Activated T-cell treated with anti-CD3 and anti-CD28 coated beads for 48 hours (primary cell): ENCODE data around the gene CUEDC1.
"Not testable (repeated sequence)": the region's sequence is repeated elsewhere in the genome, so short reads cannot be mapped to it uniquely, and the experiment has no call there.

ENCODE experiments used
- DNase-seq: peaks from one replicate; pipeline ENCODE4 v3.0.0-alpha.2; 2020; ENCODE audit warnings: low read depth

The CUEDC1 gene

DNA sequence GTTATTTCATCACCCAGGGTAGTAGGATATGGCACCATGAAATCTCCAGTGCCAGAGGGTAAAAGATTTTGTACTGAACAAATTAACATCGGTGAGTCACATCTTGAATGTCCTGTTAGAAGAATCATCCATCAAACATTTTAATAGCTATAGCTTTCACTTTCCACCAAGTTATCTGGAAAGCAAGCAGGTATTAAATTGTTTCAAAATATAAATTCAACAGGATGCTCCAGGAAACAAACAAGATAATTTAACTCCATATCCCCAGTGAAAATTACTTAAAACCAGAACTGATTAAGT lies 30.4 kb upstream of the CUEDC1 start:
- DNase-seq, result no peak

DNA sequence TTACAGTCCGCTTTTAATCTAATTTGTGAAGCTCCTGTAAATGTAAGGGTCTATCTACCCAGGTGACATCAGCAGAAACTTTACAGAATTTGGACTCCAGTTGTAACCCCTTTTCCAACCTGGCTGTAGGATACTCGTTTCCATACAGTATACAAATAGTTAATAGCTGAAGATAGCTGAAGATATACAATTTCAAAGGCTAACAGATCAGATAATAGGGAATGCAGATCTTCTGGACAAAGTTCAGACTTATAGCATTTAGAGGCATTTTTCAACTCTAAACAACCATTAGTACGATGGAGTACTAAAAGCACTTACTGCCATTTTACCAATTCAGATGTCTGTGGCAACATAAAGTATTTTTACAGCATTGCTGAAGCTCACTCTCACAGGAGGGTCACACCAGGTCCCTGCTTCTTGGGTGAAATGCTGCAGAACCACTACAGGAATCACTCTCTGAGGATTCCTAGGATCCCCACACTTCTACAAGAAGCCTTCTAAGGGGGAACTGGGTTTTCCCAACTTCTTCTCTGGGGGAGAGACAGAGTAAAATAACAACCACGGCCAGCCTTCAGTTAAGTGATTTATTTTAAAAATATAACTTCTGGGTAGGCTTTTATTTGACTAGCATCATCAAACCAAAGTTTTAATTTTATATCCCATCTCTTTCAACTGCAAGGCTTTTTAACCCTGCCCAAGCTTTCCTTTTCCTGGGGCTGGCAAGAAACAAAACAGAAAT lies 29.9 kb upstream of the CUEDC1 start:
- DNase-seq, result no peak

DNA sequence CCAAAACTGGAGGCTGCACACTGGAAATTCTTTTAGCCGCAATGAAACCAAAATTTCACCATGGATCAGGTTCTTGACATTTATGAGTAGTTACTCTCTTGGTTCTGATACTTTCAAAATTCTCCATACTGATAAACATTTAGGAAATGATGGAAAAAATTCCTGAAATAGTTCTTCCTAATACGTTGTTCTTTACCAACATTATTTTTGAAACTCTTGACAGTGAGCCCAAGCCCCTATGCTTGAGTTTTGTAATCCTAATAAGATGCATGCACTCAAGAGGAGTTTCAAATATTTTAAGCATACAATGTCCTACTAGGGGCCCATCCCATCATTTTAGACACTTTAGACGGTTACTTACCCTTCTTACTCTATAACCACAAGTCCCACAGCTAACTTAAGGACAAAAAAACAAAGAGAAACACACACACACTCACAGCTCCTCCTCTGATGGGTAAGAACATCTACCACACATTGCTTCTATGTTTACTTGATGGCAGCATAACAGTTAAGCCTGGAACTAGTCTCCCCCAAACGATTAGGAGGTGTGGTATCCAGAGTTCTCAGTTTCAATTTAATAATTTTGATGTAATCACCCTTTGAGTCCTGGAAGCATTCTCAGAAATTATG lies 29.2 kb upstream of the CUEDC1 start:
- DNase-seq, result no peak

DNA sequence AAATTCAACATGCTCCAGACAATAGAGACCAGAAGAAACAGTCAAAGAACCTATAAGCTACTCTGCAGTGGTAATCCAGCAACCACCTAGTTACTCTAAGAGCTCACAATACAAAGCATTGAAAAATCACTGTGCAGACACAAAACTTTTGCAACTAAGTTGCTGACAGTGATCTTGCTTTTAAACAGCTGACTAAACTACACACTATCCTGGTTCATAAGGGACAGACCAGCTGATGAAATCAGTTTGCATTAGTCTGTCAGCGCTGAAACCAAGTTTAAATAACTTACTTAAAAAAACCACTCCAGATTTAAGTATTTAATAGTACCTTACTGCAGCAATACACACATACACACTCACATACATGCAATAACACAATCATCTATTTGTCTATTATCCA lies 28.2 kb upstream of the CUEDC1 start:
- no peak for DNase-seq

DNA sequence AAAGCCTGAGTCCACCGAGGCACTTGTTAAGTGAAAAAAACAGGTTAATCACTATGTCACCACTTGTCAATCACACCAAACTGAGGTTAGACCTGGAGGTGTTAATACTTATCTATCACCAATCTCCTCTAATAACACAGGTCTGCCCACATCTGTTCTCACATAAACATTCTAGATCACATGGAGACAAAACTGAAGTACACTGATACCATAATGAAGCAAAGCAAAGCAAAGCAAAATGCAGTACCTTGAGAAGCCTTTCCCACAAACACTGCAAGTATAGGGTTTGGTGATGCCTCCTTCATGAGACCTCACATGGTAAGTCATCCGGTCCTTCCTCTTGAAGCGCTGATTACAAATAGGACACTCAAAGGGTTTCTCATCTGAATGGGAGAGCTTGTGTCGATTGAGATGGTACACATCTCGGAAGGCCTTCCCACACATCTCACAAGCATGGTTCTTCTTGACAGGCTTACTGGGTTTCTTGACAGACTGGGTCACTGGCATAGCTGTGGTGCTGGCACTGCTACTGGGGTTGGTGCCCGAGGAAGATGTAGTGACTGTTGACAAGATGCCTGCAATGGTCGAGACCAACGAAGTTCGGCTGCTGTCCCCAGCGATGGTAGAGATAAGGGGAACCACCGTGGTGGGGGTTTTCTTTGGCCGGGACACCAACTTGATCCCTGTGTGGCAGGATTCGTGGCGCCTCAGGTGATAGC lies 27.4 kb upstream of the CUEDC1 start:
- no peak for DNase-seq

DNA sequence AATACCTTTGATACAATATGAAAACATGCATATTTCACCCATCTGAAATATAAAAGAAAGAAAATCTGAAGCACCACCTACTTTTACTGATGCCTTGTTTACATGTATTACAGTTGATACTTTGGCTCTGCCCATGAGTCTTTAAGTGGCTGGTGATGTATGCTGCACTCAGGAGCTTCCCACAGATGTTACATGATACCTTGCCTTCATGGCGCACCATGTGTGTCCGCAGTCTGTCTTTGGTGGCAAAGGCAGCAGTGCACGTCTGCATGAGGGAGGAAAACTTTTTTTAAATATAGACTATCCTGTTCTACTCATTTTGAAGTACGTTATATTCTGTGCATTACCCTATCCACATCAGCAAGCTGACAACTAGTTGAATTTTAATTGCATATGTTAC lies 25.3 kb upstream of the CUEDC1 start:
- DNase-seq, result no peak

DNA sequence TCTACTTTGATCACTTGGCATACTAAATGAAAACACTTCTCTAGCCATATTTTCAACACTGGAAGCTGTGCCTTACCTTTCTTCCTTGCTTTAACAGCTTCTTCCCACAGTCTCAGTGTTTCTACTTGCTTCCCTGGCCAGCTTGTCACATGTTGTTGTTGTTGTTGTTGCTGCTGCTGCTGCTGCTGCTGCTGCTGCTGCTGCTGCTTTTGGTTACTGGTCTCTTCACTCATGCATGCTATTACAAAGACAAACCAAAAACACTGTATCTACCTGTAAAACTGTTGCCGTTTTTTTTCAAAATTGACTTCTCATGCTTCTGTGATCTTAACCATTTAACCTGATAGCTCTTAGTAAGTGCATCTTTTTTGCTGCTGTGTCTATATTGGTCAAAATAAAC lies 23.9 kb upstream of the CUEDC1 start:
- DNase-seq, result no peak

DNA sequence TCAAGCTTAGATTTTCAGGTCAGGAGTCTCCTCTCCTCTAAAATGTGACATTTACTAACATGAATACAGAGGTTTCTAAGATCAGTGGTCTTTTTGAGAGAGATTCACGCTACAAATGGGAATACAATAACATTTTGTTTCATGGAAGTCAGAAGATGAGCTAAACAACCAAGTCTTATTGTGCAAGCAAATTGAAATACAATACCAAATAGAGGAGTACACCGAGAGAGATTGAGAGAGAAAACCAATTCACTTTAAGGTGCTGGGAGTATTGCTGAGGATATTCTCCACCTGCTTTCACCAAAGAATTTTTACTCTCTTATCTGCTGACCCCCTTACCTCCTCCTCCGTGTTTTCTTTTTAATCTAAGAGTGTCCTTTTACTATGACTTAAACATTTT lies 21.4 kb upstream of the CUEDC1 start:
- no peak for DNase-seq

DNA sequence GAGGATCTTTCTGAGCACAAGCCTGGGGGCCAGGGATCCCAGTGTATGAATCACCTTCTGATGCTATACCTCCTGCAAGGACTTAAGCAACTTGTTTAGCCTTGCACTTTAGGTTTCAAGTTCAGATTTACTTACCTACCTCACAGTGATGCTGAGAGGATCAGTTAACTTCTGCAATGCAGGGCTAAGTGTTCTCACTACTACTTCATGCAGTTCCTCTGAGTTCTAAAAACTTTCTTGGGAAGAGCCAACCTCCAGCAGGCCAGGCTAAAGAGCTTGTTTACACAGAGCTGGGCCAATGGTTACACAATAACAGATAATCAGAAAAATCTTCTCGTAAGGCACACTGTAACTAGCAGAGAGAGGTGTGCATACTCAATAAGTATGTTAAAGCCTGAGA lies 19.8 kb upstream of the CUEDC1 start:
- no peak for DNase-seq

DNA sequence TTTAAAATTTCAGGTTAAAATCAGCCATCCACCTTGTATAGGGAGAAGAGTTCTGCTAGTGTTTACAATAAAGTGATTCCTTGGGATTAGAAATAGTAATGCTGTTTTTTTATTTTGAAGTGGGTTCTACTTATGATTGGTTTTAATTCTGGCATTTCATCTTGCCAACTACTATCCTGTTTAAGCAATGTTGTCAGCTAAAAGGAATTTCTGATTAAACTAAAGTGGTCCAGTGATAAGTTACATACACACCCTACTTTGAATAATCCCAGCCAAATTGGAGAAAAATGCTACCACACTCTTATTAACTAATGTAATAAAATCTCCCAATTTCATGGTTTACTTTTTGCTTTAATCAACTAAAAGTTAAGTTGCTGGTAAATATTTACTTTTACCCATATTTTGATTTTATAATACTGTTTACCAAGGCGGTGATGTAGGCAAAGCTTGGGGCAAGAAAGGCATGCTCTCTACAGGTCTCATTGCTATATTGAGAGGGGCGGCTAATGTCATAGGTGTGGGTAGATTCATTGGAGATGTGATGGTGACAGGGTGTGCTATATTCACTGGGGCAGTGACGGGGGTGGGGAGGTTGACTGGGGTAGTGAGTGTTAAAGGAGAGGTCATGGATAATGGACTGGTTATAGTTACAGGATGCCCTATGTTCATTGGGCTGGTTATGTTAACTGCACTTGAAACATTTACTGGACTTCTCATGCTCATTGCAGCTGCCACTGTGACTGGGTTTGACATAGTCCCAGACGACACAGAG lies 19.0 kb upstream of the CUEDC1 start:
- DNase-seq, result not testable (repeated sequence)

DNA sequence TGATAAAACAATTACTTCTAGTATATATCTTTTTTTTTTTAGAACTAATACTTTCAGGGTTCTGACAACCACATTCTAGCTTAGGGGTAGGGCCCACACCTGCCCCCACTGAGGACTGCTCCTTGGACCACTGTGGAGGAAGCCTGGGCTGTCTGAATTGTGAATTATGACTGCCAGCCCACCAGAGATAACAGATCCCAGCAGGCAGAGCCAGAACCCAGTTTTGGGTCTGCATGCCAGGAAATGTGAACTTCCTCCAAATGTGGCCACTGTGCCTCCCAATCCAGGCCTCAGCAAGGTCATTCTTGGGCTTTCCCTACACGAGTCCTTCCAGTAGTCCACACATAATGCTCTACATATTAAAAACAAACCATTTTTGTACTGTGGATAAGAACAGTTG lies 16.9 kb upstream of the CUEDC1 start:
- no peak for DNase-seq

DNA sequence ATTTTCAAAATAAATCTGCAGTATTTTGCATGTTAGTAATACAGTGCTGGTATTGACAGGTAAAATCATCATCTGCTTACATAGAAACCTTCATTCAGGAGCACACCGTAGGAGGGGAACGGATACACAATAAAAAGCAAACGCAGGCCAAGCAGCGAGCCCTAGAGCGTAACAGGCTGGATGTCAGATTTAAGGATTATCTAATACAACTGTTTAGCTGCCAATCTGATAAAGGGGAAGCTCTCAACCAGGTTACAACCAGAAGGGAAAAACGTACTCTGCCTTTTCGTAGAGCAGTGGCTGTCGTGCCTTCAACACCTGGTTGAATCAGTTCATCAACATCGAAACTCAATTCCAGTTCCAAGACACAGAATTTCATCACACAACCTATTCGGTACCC lies 16.4 kb upstream of the CUEDC1 start:
- no peak for DNase-seq

DNA sequence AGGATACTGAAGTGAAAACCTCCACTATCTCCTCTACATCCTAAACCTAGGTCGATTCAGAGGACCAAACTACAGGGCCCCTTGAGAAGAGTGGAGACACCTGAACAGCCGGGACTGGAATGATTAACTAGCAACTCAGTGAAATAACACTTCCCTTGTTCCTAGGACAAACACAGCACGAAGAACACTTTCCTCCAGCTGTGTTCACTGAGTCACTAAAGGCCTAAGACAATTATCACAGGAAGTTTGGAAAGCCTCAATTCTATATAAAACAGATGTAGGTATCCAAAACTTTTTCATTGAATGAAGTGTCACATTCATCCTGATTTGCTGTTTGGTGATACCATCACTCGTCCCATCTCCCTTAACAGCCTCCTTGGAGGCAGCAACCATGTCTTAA lies 15.5 kb upstream of the CUEDC1 start:
- no peak for DNase-seq

DNA sequence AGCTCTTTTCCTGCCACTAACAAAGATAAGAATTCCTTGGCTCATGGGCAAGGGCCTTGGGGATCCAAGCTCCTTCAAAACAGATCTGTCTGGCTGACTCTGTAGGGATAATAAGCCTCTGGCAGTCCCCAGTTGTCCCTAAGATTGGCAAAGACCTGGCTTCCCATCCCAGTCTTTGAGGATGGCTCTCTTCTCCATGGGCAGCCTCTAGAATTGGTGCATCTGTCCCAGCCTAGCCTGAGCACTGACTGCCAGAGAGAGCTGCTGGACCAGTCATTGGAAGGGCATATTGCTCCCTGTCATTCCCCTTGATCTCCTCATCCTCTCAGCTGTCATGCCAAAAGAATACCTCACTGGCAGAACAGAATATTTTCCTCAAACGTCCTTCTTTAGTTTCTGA lies 13.2 kb upstream of the CUEDC1 start:
- no peak for DNase-seq

DNA sequence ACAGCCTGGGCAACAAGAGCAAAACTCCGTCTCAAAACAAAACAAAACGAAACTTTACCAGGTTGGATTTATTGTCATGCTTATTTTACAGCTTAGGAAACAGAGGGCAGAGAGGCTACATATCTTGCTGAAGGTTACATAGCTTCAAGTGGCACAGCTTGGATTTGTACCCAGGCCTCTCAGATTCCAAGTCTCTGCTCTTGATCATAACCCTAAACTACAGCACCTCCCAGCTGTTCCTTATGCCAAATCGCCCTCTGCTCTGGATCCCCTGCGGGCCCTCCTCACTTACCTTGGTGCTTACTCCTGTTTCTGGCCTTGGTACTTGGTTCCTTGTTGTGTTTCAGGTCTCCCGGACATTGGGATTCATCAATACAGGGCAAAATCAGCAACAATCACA lies 11.7 kb upstream of the CUEDC1 start:
- DNase-seq, result no peak

DNA sequence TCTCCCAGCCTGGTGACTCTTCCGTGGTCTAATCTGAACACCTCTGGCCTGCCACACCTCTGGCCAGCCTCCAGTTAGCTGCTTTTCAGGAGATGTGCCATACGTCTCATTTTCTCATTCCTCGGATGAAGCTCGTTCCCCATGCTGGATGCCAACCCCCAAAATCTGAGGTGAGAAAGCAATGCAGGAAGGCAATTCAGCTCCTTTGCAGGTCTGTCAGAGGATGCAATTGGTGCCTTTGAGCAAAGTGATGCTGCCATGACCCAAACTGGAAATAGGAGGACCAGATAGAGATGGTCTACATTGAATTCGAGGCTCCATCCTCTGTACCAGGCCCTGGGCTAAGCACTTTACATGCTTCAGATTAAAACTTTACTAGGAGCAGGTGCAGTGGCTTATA lies 11.0 kb upstream of the CUEDC1 start:
- DNase-seq, result no peak

DNA sequence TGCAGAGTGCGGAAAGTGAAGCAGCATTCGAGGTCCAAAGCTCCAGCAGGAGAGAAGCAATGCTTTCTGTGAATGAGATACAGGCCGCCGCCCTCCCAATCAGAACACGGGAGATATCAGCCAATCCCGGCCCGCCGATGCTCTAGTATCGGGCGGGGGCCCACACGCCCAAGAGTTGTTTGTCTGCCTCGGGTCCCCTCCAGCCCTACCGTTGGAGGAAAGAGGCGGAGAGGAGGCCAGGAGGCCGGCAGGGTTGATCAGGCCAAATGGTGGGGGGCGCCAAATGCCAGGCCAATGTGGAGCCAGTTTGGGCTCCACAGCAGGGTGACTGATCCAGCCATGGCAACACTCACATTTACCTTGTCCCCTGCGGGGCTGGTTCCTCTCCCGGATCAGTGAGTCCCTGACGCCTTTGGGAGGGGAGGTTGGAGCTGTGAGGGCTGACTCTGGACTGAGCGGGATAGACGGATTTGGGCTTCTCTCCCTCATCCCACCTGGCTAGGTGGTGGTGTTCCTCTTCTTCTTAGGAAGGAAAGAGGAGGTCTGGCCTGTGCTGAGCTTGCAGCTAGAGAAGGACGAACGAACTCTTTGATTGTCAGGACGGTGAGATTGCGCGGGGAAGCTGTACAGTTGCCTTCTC lies 10.4 kb upstream of the CUEDC1 start:
- no peak for DNase-seq

DNA sequence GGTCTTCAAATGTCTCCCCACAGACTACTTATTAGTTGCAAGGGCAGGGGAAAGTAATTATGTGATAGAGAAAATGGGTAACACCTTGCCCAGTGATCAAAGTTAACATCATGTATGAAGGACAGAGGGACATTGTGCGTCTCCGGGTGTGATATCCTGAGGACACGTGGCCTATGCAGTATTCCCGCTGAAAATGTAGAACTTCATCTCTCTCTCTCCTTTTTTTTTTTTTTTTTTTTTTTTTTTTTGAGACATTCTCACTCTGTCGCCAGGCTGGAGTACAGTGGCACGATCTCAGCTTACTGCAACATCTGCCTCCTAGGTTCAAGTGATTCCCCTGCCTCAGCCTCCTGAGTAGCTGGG lies 7.9 kb upstream of the CUEDC1 start:
- DNase-seq, result no peak

DNA sequence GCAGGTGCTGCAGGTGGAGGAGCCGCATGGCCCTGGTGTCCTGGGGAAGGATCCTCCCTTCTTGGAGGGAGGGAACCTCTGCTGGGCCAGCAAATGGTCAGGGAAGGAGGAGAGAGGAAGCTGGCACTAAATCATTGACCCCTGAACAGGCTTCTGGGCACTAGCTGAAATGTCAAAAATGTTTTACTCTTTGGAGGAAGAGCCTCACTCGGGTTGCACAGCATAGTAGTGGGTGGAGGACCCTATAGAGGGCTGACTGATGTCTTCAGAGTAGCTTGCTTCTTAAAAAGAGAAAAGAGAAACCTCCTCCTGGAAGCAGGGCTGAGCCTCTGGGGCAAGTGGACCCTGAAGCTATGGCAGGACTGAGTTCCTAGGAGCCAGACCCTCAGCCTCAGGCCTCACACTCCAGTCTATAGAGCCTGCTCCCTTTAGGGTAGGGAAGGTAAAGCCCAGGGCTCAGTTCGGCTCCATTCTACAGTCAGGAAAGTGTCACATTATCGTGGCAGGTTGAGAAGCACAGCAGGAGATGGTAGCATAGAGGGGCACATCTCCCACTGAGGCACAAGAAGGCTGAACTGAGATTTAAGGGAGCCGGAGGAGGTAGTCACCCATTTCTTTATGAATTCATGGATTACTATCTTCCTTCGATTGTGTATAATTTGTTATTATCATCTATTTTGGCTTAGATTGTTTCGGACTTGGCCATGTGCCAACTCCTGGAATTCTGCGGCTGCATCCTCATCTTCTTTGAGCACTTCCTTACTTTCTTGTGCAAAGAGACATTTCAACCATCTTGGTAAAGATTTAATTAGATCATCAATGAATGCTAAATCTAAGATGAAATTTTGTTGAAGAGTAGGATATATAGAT lies 7.3 kb upstream of the CUEDC1 start:
- no peak for DNase-seq

DNA sequence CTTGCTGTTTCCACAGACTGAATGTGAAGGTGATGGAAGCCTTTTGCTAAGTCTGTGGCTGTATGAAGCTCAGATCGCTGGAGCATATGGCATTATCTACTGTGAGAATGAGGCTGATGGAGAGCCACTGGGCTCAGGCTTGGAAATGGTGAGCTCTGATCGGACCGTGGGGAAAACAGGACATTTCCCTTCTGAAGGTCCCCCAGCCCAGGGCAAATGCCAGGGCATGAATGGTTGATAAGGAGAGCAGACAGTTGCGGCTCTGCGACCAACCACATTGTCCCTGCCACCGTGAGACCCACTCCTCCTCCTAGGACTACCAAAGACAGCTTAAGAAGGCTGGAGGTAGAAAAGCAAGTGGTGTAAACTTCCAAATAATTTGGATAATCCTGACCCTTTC lies 4.7 kb upstream of the CUEDC1 start:
- DNase-seq, result no peak

DNA sequence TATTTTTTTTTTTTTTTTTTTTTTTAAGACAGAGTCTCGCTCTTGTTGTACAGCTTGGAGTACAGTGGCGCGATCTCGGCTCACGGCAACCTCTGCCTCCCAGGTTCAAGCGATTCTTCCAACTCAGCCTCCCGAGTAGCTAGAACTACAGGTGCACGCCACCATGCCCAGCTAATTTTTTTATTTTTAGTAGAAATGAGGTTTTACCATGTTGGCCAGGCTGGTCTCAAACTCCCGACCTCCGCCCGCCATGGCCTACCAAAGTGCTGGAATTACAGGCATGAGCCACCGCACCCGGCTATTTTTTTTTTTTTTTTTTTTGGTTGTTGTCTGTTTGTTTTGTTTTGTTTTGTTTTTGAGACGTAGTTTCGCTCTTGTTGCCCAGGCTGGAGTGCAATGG lies 3.2 kb upstream of the CUEDC1 start:
- DNase-seq, result not testable (repeated sequence)

DNA sequence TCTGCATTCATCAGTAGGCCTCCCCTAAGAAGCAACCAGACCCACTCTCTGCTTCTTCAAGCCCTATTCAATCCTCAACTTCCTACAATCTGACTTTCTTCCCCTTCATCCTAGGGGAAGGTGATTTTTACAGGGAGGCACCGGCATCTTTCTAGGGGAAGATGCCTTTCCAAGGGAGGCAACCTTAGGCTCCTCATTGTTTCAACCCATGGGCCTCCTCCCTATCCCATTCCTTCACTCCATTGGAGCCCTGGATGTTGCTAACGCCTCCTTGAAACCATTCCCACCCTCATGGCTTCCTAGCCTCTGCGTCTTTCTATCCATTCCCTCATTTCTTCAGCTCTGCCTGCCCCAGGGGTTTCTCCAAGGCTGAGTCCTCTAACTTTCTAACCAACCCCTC lies 2.7 kb upstream of the CUEDC1 start:
- no peak for DNase-seq
